ENCODE measurements around the gene RNF8. TPM values are rescaled to one million over a fixed set of nuclear protein-coding genes. Genes with fewer than 3 reads are reported as not detected.

The RNF8 gene
- total RNA-seq, 1 experiment from 2014 or later, result 31.3 TPM

Other genes starting within 250 kb of the RNF8 start
- 9.2 and 12.3 TPM in 2 replicates for gene PIM1, start 183.8 kb upstream of the RNF8 start, total RNA-seq (2014; rRNA removed; shearing (Covaris generic))
- gene TBC1D22B, start 96.2 kb upstream of the RNF8 start, total RNA-seq (2014; rRNA removed; shearing (Covaris generic)), result 5.1 and 6.8 TPM in 2 replicates
- 1.1 and 1.6 TPM in 2 replicates for gene TMEM217, start 95.8 kb upstream of the RNF8 start, total RNA-seq (2014; rRNA removed; shearing (Covaris generic))
- gene CMTR1, start 79.2 kb downstream of the RNF8 start, total RNA-seq (2014; rRNA removed; shearing (Covaris generic)), result 22.4 and 22.6 TPM in 2 replicates
- gene CCDC167, start 145.9 kb downstream of the RNF8 start, total RNA-seq (2014; rRNA removed; shearing (Covaris generic)), result 44.2 and 53.5 TPM in 2 replicates

Data from H4 (cell line).